K562 (cell line): ENCODE data around the gene SH3BP5. TPM values are rescaled to one million over a fixed set of nuclear protein-coding genes. Genes with fewer than 3 reads are reported as not detected.

ENCODE experiments used
- ARID4B ChIP-seq: sonication (generic); formaldehyde crosslinking; IDR thresholded peaks from 2 replicates; pipeline ENCODE4 v1.8.0; 2022; ENCODE audit warnings: mild to moderate bottlenecking, missing genetic modification reagents
- FOSL1 ChIP-seq: fragments of 200-800 bp; sonication (Bioruptor generic); conservative IDR thresholded peaks from 2 replicates; pipeline ENCODE4 v1.6.1; 2016; ENCODE audit warnings: missing genetic modification characterization, missing compliant biosample characterization
- FUS ChIP-seq: fragments of 200-400 bp; formaldehyde crosslinking; optimal IDR thresholded peaks from 2 replicates; pipeline ENCODE3; 2017; ENCODE audit warnings: low read depth, low read length
- GABPA ChIP-seq: fragments of 200-800 bp; sonication (Bioruptor generic); conservative IDR thresholded peaks from 2 replicates; pipeline ENCODE4 v1.6.1; 2016; ENCODE audit warnings: low read depth, missing genetic modification characterization, missing compliant biosample characterization
- HDAC1 ChIP-seq, 2 experiments: fragments of 450-650 bp; IDR thresholded peaks; 2 replicates each; pipeline ENCODE4 v1.6.1; 2016 to 2017; ENCODE audit warnings: inconsistent platforms in 1 of 2, mild to moderate bottlenecking in 1 of 2, moderate library complexity in 1 of 2
- HNRNPH1 ChIP-seq: fragments of 200-400 bp; formaldehyde crosslinking; optimal IDR thresholded peaks from 2 replicates; pipeline ENCODE3; 2017; ENCODE audit warnings: low read depth, mild to moderate bottlenecking, low read length, moderate library complexity
- PPARD ChIP-seq: fragments of 250-450 bp; sonication (Bioruptor Pico); IDR thresholded peaks from 2 replicates; pipeline ENCODE4 v1.8.0; 2022; ENCODE audit warnings: inconsistent platforms, mild to moderate bottlenecking, moderate library complexity
- SMARCA4 ChIP-seq: fragments of 450-650 bp; IDR thresholded peaks from 2 replicates; pipeline ENCODE4 v1.6.1; 2016
- SMARCC2 ChIP-seq: fragments of 450-650 bp; IDR thresholded peaks from 2 replicates; pipeline ENCODE4 v1.6.1; 2017; ENCODE audit warnings: antibody characterized with exemption, moderate library complexity, mild to moderate bottlenecking, low read depth
- SMARCE1 ChIP-seq: fragments of 450-650 bp; IDR thresholded peaks from 2 replicates; pipeline ENCODE4 v1.7.1; 2016; ENCODE audit warnings: mild to moderate bottlenecking
- TAF7 ChIP-seq: fragments of 450-650 bp; IDR thresholded peaks from 2 replicates; pipeline ENCODE4 v1.6.1; 2016; ENCODE audit warnings: missing genetic modification characterization, missing compliant biosample characterization
- TCF3 ChIP-seq: sonication (generic); formaldehyde crosslinking; IDR thresholded peaks from 2 replicates; pipeline ENCODE4 v1.4.0; 2020; ENCODE audit warnings: mild to moderate bottlenecking, missing genetic modification reagents
- TCFL5 ChIP-seq: fragments of 250-450 bp; sonication (Bioruptor Pico); conservative IDR thresholded peaks from 2 replicates; pipeline ENCODE4 v1.6.1; 2021; ENCODE audit warnings: mild to moderate bottlenecking, moderate library complexity, matching md5 sums
- YY1 ChIP-seq, 3 experiments: IDR thresholded peaks; 2 replicates each; pipeline ENCODE4 v1.6.1; 2011; ENCODE audit warnings: low read length in 2 of 3, mild to moderate bottlenecking in 2 of 3, moderate library complexity in 2 of 3, borderline replicate concordance in 1 of 3, control low read depth in 1 of 3, low read depth in 1 of 3; ENCODE audit not compliant: insufficient read depth in 3 of 3, insufficient replicate concordance in 2 of 3, control insufficient read depth in 1 of 3, insufficient read length in 1 of 3; ENCODE audit errors: extremely low read depth in 1 of 3
- ZBTB12 ChIP-seq: fragments of 250-450 bp; sonication (Bioruptor Pico); IDR thresholded peaks from 2 replicates; pipeline ENCODE4 v1.4.0; 2020
- ZNF274 ChIP-seq: IDR thresholded peaks from 2 replicates; pipeline ENCODE4 v1.6.1; 2011; ENCODE audit warnings: low read depth, mild to moderate bottlenecking, low read length, moderate library complexity, borderline replicate concordance
- polyA plus RNA-seq, 8 experiments: library from polyadenylated mRNA; depleted of rRNA in 4 of 8; stranded (reverse) in 5 of 8; unstranded in 3 of 8; fragments of >200 nt; fragmentation: Nextera tagmentation in 2 of 8; fragmentation: Illumina TruSeq in 1 of 8; extraction: Ambion mirVana in 2 of 8; extraction: Trizol in 1 of 8; gene quantifications; 2 replicates each; pipeline versions ENCODE4 v1.2.1 to v1.2.3, GENCODE V29; 2011 to 2014; ENCODE audit warnings: inconsistent platforms in 1 of 8, missing spikeins in 1 of 8
- total RNA-seq, 7 experiments: library from RNA; depleted of rRNA in 6 of 7; stranded (reverse); fragments of >200 nt in 6 of 7; fragmentation: Illumina TruSeq in 2 of 7; extraction: Trizol in 2 of 7; gene quantifications; 2 replicates each; pipeline versions ENCODE4 v1.2.1 to v1.2.3, GENCODE V29; 2011 to 2021; ENCODE audit warnings: low replicate concordance in 1 of 7

SH3BP5 gene
- total and polyA plus RNA-seq, 9 of the 15 experiments (the other 6 are each of a cell fraction or from before 2014, with no cell fraction given): 2.9 to 29.0 (median 14.9) TPM

- TF ChIP-seq ARID4B (CRISPR knock-in tag) (no peak), YY1 (IDR thresholded peaks at IDR 0.05; ENCODE audit: borderline replicate concordance in 1 of 3, control insufficient read depth in 1 of 3, extremely low read depth in 1 of 3, insufficient read depth in 3 of 3, insufficient read length in 1 of 3, insufficient replicate concordance in 2 of 3, low read depth in 1 of 3, low read length in 2 of 3) (no peak), SMARCC2 (0 out of 2 replicates have a peak, but pooled peaks have one; percentile 44), PPARD (CRISPR knock-in tag) (no peak), TCF3 (CRISPR knock-in tag) (0 out of 2 replicates have a peak, but pooled peaks have one; percentile 15), FOSL1 (tag) (peak; percentile 83), TCFL5 (no peak), ZBTB12 (CRISPR knock-in tag) (no peak), SMARCA4 (peak; percentile 75), HDAC1 (IDR thresholded peaks at IDR 0.05) (0 out of 4 replicates have a peak, but pooled peaks of 1 of the 2 experiments have one; percentile 19), TAF7 (tag) (no peak), SMARCE1 (peak; percentile 66; the same call in 1 of the 2 replicates), HNRNPH1 (no peak), ZNF274 (no peak), FUS (no peak), GABPA (no peak)
These were observed 34.7 kb upstream of the SH3BP5 start (continued) for GRCh38 chr3:15367059-15367458.
